Measurements from ENCODE around the gene INCENP.

Gene INCENP

DNA sequence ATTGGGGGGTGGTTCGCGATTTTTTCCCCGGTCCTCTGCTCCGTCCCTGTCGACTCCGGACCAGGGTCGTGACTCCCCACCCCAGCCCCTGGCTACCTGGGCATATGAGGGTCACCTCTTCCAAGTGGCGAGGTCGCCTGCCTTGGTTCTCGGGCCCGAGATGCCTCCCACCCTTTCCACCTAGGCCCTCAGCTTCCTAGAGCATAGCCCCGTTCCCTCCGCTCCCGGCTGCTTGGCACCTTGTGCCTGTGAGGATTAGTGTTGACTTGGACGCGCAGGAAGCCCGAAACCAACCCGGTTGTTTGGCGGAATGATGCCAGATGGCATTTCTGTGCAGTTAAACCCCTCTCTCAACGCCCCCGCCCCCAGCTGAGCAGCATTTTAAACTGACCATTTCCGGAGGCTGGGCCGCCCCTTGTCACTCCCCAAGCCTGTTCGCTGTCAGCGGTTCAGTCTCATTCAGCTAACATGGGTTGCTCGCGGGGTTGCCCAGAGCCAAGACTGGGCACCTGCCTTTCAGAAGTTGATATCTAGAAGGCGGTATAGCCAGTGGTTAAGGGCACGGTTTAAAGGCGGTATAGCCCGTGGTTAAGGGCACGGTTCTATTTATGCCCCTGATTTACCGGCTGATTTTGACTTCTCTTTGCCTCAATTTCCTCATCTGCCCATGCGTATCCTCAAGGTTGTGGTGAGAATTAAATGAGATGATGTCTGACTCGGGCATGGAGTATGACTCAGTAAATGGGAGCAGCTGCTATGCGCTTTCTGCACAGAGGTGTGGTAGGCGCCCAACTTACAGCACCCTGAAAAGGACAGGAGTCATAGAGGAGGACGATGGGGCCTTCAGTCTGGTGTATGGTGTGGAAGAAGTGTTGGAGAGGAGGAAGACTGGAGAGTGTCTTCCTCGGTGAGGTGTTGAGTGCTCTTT lies 639 bp downstream of the INCENP start:
- no peak for DNase-seq (ENCODE audit: low read depth)

DNA sequence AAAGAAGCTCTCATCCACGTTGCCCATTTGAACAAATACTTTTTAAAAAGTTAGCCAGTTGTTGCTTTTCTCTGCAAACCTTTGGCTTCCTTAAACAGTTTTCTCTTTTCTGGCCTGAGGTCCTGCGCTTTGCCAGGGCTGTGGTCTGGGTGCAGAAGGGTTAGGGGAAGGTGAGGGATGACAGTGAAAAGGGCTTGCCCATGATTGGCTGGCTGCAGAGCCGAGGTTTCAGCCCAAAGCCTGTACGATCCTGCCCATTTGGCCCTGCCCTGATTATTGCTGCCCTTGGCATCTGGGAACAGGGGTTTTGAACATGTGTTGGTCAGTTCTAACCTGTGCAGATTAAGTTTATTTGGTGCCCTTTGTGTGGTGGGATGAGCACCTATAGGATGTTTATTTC lies 1.5 kb downstream of the INCENP start:
- DNase-seq (ENCODE audit: low read depth), result no peak

DNA sequence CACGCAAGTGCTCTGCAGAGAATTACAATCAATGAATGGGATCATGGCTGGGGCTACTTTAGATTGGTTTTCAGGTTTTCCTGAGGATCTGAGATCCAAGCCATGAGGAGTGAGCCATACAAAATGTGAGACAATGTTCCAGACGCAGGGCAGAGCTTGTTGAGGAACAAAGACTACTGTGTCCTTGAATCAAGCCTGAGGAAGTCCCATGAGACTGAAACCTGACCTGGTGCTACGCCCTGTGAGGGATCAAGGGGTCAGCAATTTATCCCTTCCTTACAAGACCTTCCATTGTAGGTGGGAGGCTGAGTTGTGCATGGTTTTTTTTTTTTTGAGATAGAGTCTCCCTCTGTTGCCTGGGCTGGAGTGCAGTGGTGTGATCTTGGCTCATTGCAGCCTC lies 2.1 kb downstream of the INCENP start:
- DNase-seq (ENCODE audit: low read depth), result no peak

DNA sequence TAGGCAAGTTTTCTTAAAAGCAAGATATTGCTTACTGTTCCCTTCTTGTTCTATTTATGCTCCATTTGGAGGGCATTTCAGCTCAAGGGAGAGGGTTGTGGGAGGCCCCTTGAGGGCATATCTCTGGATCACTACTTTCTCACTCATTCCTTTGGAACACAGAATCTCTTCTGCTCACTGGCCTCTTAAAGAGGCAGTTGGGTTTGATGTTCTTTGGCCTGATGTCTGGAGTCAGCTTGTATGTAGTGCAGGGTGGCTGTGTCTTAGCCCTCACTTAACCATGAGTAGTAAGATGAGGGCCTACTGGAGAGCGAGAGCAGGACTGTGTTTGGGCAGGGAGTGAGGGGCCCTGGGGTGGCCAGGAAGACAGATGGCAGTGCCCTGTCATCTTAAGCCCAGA lies 3.6 kb downstream of the INCENP start:
- no peak for DNase-seq (ENCODE audit: low read depth)

DNA sequence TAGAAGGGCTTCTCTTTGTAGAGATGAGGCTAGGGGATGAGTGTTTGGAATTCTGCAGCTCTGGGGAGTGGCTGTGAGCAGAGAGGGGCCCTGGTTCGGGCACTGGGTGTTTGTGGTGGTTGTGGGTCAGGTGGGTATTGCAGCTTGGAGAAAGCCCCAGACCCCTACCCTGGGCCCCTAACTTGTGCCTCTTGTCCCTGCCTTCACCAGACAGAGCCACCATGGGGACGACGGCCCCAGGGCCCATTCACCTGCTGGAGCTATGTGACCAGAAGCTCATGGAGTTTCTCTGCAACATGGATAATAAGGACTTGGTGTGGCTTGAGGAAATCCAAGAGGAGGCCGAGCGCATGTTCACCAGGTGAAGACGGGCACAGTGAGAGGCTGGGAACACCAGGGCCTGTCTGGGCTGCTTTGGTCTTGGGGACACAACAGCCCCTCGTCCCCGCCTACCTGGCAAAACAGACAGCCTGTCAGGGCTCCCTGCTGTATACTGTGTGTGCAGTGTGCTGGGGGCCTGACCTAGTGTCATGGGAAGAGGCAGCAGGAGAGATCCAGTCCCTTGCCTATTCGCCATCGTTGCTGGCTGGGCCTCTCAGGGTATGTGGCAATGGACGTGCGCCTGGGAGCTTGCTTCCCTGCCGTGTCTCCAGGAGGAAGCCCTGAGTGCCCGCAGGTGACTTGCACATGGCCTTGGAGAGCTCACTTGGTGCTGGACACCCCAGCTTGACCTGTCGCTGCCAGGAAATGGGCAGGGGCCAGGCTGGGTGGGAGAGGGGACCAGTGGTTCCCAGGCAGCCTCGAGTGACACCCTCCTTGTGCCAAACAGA lies 4.3 kb downstream of the INCENP start:
- DNase-seq (ENCODE audit: low read depth), result no peak

DNA sequence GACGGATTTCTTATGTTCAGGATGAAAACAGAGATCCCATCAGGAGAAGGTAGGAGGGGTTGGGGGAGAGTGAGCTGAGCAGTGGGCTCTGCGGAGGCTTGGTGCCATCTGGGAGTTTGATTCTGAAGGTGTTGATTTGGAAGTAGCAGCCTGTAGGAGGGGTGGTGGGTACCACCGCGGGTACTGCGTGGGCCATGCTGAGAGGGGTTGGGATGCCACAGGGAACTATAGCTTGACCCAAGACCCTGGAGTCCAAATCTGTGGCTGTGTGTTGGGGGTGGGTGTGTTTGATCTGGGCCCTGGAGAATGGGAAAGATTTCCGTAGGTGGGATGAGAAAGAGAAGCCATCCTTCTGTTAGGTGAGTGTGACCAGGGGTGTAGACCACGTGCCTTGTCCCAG lies 5.0 kb downstream of the INCENP start:
- DNase-seq (ENCODE audit: low read depth), result no peak

DNA sequence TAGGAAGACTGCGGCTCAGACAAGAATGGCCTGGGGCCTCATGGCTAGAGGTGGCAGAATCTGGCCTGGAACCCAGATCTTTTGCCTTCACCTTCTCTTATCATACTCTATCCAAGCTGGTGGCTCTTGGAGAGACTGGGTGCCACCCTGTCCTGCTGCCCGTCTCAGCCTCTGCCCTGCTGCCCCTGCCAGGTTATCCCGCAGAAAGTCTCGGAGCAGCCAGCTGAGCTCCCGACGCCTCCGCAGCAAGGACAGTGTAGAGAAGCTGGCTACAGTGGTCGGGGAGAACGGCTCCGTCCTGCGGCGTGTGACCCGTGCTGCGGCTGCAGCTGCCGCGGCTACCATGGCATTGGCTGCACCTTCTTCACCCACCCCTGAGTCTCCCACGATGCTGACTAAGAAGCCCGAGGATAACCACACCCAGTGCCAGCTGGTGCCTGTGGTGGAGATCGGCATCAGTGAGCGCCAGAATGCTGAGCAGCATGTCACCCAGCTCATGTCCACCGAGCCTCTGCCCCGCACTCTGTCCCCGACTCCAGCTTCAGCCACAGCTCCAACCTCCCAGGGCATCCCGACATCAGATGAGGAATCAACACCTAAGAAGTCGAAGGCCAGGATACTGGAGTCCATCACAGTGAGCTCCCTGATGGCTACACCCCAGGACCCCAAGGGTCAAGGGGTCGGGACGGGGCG lies 5.9 kb downstream of the INCENP start:
- DNase-seq (ENCODE audit: low read depth), result no peak

DNA sequence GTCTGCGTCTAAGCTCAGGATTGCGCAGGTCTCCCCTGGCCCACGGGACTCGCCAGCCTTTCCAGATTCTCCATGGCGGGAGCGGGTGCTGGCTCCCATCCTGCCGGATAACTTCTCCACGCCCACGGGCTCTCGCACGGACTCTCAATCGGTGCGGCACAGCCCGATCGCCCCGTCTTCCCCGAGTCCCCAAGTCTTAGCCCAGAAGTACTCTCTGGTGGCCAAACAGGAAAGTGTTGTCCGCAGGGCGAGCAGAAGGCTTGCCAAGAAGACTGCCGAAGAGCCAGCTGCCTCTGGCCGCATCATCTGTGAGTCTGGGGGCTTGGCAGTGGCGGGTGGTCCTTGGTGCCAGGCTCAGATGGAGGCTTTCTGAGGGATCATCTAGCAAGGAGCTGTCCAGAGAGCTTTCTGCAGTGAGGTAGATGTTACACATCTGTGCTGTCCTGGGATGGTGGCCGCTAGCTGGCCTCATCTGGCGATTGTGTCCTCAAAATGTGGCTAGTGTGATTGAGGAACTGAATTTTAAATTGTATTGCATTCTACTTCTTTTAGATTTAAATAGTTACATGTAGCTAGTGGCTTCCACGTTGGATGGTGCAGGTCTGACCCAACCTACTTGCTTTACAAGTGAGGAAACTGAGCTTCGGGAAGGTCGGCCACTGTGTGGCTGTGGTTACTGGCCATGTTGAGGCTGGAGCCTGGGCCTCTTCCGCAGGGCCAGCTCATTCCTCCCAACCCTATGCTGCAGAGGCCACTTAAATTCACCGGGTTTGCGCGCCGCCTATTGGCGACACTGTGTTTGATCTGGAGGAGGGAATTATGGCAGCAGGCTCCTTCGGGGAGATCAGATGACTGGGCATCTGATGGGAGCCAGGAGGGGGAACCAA lies 6.7 kb downstream of the INCENP start:
- DNase-seq (ENCODE audit: low read depth), result no peak

DNA sequence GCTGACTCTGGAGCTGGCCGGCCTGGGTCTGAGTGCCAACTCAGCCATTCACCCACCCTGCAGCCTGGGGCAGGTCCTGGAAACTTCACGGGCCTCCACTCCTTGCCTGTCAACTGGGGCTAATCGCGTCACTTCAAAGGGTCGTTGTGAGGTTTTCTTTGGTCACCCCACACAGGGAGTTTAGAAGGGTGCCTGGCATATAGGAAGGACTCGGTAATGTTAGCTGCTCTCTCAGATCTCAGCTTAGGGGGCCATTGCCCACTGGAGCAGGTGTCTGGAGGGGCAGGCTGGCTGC lies 7.3 kb downstream of the INCENP start:
- no peak for DNase-seq (ENCODE audit: low read depth)

DNA sequence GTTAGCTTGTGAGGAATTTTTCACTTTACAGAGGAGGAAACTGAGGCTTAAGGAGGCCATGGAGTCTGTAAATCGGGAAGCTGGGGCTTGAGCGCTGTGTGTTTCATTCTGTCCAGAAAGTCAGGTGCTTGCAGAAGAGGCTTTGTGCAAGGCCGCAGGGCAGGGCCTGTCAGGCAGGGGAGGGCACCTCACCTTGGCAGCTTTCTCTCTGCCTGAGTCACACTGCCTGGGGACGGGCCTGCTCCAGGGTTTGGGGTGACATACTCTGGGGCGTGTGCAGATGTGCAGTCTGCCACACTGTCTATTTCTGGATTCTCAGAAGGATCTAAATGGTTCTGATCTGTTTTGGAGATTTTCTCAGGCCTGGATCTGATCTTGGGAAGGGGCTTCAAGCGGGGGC lies 8.4 kb downstream of the INCENP start:
- DNase-seq (ENCODE audit: low read depth), result no peak

DNA sequence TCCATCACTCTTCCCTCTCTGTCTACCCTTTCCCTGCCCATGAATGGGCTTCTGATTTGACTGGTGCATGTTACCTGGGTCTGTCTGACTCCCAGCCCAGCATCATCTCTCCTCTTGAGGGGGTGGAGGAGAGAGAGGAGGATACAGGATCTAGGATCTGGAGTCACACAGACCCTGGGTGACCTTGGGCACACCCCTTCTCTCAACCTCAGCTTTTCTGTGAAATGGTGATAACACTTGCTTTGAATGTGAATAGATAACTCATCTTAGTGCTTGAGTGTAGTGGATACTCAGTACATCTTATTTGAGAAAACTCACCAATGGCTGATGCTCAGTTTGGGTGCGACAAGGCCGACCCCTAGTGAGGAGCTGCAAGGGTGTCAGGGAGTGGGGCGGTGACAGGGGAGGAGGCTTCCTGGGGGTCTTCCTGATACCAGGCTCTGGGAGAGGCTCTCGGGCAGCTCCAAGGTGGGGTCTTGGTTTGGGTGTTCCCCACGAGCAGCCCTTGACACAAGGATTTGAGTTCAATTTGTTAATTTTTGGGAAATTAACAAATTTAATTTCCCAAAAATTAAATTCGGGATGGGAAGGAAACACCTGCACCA lies 9.0 kb downstream of the INCENP start:
- no peak for DNase-seq (ENCODE audit: low read depth)

DNA sequence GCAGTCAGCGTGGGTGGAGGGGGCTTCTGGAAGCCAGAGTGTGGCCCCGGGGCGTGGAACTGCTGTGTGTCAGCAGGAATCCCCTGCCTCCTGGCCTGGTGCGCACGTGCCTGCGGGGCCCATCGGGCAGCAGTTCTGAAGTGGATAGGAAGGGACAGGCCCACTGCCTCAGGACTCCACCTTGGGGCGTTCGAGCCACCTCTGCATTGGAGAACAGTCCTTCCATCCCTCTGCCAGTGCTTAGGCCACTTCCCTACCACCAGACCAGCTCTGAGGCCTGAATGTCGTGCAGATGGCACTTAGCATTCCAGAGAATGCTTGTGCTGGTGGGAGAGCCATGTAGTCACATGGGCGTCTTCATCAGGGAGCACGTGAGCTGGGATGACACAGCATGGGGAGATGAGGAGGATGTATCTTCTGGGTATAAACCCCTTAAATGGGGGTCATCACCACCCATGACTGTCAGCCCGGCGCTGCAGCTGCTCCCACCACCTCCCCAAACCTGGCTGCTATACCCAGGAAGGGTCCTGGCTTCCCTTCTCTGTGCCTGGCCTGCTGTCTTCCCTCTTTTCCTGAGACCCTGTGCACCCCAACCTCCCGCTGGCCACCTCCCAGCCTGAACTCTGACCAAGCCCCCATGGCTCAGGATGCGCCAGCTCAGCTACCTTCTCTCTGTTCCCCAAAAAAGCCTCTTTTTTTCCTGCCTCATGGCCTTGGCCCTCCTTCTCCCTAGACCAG lies 9.7 kb downstream of the INCENP start:
- no peak for DNase-seq (ENCODE audit: low read depth)

DNA sequence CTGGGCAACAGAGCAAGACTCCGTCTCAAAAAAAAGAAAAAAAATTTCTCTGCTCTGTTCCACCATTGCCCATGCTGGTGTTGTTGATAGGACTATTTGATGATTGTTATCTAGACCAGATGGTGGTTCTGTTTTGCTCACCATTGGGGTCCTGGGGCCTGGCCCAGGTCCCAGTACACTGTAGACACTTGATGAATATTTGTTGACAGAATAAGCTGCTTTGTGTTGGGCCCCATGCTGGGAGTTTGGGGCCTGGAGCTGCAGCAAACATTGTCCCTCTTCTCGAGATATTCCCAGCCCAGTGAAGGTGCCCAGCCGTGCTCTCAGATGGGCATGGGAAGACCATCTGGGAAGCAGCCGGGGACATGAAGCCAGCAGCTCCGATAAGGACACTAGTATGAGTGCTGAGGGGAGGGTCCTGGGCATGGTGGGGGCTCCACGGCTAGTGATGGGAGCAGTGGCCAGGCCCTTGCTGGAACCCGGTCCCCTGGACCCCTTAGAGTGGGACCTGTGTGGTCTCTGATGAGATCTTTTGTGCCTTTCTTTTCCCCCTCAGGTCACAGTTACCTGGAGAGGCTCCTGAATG lies 13.6 kb downstream of the INCENP start:
- no peak for DNase-seq (ENCODE audit: low read depth)

DNA sequence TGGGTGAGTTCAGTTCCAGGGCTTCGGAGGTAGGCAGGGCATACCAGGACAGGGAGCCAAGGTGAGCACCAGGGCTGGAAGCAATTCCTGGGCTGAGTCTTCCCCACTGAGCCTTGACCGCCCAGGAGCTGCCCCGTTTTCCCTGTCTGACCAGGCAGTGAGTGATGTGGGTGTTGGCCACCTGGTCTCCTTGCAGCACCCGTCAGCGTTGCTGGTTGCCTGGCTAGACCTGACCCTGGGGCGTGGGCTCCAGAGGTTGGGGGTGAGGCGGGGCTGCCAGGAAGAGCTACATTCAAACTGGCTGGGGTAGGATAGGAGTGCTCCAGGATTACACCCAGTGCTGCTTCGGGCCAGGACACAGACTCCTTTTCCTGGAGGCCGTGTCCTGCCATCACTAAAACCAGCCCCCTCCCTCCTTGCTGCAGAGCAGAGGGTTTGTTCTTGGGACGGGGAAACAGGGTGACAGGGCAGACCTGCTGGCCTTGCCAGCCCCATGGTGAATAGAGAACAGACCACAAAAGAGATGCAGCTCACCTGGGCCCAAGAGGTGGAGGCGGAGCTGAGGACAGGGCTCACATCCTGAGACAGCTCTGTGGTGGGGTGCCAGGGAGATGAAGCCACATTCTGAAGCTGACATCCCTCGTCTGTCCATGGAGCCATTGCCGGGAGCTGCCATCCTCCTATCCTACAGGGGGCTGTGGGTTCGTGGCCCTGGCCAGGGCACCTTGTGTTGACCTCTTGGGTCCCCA lies 14.2 kb downstream of the INCENP start:
- no peak for DNase-seq (ENCODE audit: low read depth)

DNA sequence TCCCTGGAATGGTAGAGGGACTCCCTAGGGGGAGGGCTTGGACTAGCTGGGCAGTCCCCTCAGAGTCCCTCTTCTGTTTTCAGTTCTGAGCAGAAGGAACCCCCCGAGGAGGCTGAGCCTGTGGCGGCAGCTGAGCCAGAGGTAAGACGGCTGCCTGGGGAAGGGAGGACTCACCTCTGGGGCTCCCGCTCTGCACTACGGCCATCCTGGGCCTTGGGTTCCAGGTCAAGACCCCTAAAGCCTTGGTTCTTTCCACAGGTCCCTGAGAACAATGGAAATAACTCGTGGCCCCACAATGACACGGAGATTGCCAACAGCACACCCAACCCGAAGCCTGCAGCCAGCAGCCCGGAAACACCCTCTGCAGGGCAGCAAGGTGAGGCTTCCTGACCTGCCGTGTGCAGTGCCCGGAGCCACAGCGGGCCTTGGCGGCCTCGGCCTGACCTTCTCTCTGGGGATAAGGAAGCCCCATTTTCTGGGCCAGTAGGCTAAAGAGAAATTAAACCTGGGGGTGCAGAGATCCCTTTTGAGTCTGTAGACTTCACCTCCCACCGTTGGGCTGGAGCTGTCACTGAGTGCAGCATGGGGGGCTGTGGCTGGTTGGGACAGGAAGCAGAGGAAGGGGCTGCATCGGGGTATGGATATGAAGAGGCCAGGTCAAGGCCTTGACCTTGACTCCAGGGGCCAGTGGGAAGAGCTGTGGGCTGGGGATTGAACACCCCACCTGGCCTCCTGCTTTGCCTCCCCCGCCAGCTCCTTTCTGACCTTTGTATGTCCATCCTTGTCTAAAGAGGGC lies 15.0 kb downstream of the INCENP start:
- DNase-seq (ENCODE audit: low read depth), result no peak

DNA sequence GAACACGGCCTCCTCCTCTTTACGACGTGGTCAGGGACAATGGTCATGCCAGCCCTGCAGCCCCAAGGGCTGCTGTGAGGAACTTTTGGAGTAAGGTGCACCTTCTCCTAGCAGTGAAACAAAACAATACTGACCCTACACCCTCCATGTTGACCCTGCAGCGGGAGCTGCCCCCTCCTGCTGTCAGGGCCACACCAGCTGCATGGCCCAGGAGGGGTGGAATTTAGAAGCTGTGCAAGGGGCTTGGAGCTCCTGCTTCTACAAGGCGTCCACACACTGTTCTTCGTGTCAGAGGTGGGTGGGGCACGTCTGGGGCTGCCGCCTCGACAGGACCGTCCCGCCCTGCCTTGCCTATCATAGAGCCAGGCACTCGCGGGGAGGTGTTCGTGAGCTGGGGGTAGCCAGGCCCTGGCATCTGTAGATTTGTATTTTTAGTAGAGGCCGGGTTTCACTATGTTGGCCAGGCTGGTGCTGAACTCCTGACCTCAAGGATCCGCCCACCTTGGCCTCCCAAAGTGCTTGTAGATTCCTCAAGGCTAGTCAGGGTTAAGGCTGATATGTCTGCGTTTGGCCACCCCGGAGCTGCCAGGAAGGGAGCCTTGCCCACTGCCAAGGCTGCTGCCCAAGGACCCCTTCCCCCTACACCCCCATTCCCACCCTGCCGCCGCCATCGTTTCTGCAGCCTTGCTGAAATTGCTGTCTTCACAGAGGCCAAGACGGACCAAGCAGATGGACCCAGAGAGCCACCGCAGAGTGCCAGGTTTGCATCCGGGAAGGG lies 15.9 kb downstream of the INCENP start:
- DNase-seq (ENCODE audit: low read depth), result no peak

DNA sequence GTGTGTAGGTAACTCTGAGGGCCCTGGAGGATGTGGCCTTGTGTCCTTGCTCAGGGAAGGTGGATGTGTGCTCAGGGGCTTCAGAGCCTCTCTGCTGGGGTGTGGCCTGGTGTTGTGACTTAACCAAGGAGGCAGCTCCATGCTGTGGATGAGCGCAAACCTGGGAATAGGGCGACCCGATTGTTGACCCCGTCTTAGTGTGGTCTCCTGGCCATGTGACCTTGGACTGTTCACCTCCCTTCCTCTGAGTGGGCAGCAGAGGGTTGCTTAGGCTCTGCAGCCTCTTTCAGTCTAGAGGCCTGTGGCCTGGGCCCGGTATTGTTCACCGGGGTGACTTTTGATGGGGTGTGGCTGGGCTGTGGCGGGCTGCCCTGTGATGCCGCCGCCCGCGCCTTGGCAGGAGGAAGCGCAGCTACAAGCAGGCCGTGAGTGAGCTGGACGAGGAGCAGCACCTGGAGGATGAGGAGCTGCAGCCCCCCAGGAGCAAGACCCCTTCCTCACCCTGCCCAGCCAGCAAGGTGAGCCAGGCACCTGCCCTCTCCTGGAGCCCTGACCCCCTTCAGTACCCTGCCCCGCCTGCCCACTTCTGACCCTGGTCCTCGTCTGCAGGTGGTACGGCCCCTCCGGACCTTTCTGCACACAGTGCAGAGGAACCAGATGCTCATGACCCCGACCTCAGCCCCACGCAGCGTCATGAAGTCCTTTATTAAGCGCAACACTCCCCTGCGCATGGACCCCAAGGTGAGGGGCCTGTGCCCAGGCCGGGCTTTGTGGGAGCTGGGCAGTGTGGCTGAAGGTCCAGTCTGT lies 16.7 kb downstream of the INCENP start:
- DNase-seq (ENCODE audit: low read depth), result no peak
